GM21717 (cell line): ENCODE data around the gene SLC2A2.
"Not testable (repeated sequence)": the region's sequence is repeated elsewhere in the genome, so short reads cannot be mapped to it uniquely, and the experiment has no call there.

Experiments used
- ATAC-seq: cut with Tn5 transposase; IDR thresholded peaks from one replicate; pipeline ENCODE4 v1.9.1; 2021; ENCODE audit warnings: mild to moderate bottlenecking, moderate library complexity; ENCODE audit not compliant: unreplicated experiment

The SLC2A2 gene

GRCh38 chr3:170989100-170989648 is 37.3 kb downstream of the SLC2A2 start:
- no peak for ATAC-seq

DNA sequence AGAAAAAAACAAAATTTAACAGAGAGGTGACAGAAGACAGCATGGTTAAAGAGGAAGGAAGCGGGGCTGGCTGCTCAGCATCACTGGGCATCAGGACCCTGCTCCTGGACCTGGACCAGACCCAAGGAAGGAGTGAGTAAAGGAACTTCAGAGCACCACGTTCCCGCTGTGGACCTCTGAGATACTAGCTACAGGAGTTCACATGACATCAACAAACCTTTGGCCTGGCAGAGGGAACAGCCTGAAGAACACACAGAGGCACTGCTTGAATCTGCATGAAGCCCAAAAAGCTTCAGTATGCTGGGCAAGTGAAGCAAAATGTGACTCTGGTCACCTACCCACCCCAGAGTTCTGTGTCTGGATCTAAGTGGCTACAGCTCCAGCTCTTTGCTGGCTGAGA is 38.1 kb downstream of the SLC2A2 start:
- no peak for ATAC-seq

DNA sequence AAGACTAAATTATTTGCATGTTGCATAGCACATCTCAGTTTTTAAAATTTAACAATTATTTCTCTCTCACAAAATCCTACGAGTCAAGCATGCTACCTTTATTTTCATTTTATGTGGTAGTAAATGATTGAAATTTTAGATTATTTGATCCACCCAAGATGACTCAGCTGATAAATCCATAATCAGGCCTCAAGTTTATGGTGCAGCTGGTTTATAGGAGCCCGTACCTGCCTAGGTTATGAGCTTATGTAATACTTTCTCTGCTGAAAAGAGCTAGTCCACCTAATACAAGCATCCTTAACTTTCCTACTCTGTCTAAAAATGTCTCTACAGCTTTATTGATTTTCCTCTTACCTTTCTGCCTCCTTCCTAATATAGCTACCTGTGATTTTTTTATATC is 41.2 kb downstream of the SLC2A2 start:
- no peak for ATAC-seq

GRCh38 chr3:170982733-170983132 is 43.8 kb downstream of the SLC2A2 start:
- peak; percentile 83 for ATAC-seq

- ATAC-seq: no peak
These were observed 46.1 kb downstream of the SLC2A2 start for GRCh38 chr3:170980399-170980798.

- no peak for ATAC-seq
These were observed 48.4 kb downstream of the SLC2A2 start for GRCh38 chr3:170977949-170978745.

- no peak for ATAC-seq
These were observed 50.4 kb downstream of the SLC2A2 start for GRCh38 chr3:170976190-170976519.

DNA sequence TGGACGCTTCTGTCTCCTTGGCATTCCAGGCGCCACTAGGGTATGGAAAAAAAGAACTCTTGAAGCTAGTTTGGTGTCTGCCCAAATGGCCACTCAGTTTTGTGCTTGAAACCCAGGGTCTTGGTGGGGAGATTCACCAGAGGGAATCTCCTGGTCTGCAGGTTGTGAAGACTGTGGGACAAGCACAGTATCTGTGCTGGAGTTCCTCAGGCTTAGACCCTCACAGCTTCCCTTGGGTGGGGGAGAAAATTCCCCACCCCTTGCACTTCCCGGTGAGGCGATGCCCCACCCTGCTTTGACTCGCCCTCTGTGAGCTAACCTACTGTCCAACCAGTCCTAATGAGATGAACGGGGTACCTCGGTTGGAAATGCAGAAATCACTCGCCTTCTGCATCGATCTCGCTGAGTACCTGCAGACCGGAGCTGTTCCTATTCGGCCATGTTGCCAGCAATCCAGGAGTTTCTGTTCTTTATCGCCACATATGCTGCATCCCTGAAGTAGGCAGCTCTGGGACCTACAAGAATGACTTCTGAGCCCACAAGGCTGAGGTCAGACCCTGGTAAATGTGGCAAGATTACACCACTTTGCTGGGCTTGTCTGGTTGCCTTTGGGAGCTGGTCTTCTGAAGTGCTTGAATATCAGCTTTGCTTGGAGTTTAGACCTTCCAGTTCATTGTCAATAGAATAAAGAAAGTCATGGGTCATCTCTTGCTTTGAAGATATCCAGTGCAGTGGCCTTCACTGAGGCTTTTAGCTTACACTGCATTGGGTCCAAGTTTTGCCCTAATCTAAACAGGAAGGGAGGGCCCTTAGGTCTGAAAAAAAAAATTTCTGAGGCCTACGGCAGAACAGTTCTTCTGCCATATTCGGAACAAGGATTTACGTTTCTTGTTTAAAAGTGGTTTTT is 51.0 kb downstream of the SLC2A2 start:
- ATAC-seq: no peak

DNA sequence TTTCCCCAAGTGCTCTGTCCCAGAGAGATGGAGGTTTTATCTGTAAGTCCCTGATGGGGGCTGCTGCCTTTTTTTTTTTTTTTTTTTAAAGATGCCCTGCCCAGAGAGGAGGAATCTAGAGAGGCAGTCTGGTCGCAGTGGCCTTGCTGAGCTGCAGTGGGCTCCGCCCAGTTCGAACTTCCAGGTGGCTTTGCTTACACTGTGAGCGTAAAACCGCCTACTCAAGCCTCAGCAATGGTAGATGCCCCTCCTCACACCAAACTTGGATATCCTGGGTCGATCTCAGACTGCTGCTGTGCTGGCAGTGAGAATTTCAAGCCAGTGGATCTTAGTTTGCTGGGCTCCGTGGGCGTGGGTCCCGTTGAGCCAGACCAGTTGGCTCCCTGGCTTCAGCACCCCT is 51.6 kb downstream of the SLC2A2 start:
- ATAC-seq: no peak

DNA sequence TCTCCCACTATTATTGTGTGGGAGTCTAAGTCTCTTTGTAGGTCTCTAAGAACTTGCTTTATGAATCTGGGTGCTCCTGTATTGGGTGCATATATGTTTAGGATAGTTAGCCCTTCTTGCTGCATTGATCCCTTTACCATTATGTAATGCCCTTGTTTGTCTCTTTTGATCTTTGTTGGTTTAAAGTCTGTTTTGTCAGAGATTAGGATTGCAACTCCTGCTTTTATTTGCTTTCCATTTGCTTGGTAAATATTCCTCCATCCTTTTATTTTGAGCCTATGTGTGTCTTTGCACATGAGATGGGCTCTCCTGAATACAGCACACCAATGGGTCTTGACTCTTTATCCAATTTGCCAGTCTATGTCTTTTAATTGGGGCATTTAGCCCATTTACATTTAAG is 53.6 kb downstream of the SLC2A2 start:
- ATAC-seq: not testable (repeated sequence)

GRCh38 chr3:170967126-170967525 is 59.4 kb downstream of the SLC2A2 start:
- no peak for ATAC-seq

DNA sequence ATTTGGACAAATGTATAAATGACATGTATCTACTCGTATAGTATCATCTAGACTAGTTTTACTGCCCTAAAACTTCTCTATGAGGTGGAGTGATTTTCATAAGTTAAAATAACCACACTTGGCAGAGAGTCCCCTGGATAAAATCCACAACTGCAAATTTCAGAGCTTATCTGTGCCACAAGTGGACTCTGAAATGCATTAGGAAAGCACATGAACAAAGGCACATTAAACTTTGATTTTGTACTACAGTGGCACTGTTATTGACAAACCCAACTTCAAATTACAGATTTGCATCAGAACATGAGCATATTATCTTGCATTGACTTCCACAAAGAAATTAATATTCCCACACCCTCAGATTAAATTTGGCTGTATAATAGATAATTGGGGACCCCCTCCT is 60.0 kb downstream of the SLC2A2 start:
- no peak for ATAC-seq

GRCh38 chr3:170962411-170962810 is 64.1 kb downstream of the SLC2A2 start:
- ATAC-seq: no peak

- no peak for ATAC-seq
These were observed 64.7 kb downstream of the SLC2A2 start for GRCh38 chr3:170961616-170962400.

GRCh38 chr3:170959457-170959856 is 67.1 kb downstream of the SLC2A2 start:
- no peak for ATAC-seq

- no peak for ATAC-seq
These were observed 69.9 kb downstream of the SLC2A2 start for GRCh38 chr3:170956647-170957046.

GRCh38 chr3:170953736-170954135 is 72.8 kb downstream of the SLC2A2 start:
- no peak for ATAC-seq

- no peak for ATAC-seq
These were observed 73.3 kb downstream of the SLC2A2 start for GRCh38 chr3:170953229-170953628.

DNA sequence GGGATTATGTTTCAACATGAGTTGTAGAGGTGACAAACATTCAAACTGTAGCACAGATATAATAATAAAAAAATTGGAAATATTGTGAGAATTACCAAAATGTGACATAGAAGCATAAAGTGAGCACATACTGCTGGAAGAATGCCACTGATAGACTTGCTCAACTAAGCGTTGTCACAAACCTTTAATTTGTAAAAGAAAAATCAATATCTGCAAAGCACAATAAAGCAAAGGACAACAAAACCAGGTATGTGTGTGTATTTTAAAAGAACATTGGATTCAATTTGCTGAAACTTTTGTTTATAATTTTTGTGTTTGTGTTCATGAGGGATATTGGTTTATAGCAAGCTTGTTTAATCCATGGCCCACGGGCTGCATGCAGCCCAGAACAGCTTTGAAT is 77.3 kb downstream of the SLC2A2 start:
- no peak for ATAC-seq

DNA sequence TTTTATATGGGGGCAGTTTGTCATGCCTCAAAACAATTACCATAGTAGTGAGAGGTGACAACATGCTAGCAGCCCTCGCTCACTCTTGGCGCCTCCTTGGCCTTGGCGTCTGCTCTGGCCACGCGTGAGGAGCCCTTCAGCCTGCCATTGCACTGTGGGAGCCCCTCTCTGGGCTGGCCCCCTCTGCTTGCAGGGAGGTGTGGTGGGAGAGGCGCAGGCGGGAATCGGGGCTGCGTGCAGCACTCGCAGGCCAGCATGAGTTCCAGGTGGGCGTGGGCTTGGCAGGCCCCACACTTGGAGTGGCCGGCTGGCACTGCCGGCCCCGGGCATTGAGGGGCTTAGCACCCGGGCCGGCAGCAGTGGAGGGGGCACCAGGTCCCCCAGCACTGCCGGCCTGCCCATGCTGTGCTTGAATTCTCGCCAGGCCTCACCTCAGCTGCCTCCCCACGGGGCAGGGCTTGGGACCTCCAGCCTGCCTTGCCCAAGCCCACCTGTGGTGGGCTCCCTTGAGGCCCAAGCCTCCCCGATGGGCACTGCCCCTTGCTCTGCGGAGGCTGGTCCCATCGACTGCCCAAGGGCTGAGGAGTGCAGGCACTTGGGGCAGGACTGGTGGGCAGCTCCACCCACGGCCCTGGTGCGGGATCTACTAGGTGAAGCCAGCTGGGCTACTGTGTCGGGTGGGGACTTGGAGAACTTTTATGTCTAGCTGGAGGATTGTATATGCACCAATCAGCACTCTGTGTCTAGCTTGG is 79.3 kb downstream of the SLC2A2 start:
- no peak for ATAC-seq
